ENCODE measurements around the gene ZNF683. TPM values are rescaled to one million over a fixed set of nuclear protein-coding genes. Genes with fewer than 3 reads are reported as not detected.

Gene ZNF683
- total and polyA plus RNA-seq, 2 donors (not counting 1 experiment from before 2014, with no cell fraction given) = not detected

Other genes starting within 250 kb of the ZNF683 start
- not detected in 2 replicates for gene FAM110D, start 213.7 kb downstream of the ZNF683 start, total RNA-seq
- not detected in 2 replicates for gene FAM110D, start 213.7 kb downstream of the ZNF683 start, polyA plus RNA-seq
- gene C1orf232, start 203.8 kb downstream of the ZNF683 start, total RNA-seq = not detected in 2 replicates
- gene C1orf232, start 203.8 kb downstream of the ZNF683 start, polyA plus RNA-seq = not detected in 2 replicates
- gene ZNF593, start 202.8 kb downstream of the ZNF683 start, total RNA-seq = 30.7 and 38.8 TPM in 2 replicates
- 17.6 and 19.8 TPM in 2 replicates for gene ZNF593, start 202.8 kb downstream of the ZNF683 start, polyA plus RNA-seq
- not detected in 2 replicates for gene ZNF593OS, start 200.9 kb downstream of the ZNF683 start, total RNA-seq
- gene ZNF593OS, start 200.9 kb downstream of the ZNF683 start, polyA plus RNA-seq = not detected in 2 replicates
- not detected in 2 replicates for gene CNKSR1, start 195.3 kb downstream of the ZNF683 start, total RNA-seq
- gene CNKSR1, start 195.3 kb downstream of the ZNF683 start, polyA plus RNA-seq = 0.08 TPM in 1 of 2 replicates, not detected in the other
- not detected in 2 replicates for gene CATSPER4, start 182.1 kb downstream of the ZNF683 start, total RNA-seq
- gene CATSPER4, start 182.1 kb downstream of the ZNF683 start, polyA plus RNA-seq = not detected in 2 replicates
- 3.9 and 6.9 TPM in 2 replicates for gene CEP85, start 138.6 kb downstream of the ZNF683 start, total RNA-seq
- gene CEP85, start 138.6 kb downstream of the ZNF683 start, polyA plus RNA-seq = 4.7 and 8.2 TPM in 2 replicates
- 12.8 and 39.6 TPM in 2 replicates for gene SH3BGRL3, start 92.7 kb downstream of the ZNF683 start, total RNA-seq
- 200 and 261 TPM in 2 replicates for gene SH3BGRL3, start 92.7 kb downstream of the ZNF683 start, polyA plus RNA-seq
- gene UBXN11, start 66.1 kb downstream of the ZNF683 start, total RNA-seq = 2.6 and 3.5 TPM in 2 replicates
- gene UBXN11, start 66.1 kb downstream of the ZNF683 start, polyA plus RNA-seq = 6.5 and 7.1 TPM in 2 replicates
- gene CD52, start 54.8 kb downstream of the ZNF683 start, total RNA-seq = 0.51 TPM in 1 of 2 replicates, not detected in the other
- 0.28 and 0.31 TPM in 2 replicates for gene CD52, start 54.8 kb downstream of the ZNF683 start, polyA plus RNA-seq
- not detected in 2 replicates for gene CRYBG2, start 18.6 kb downstream of the ZNF683 start, total RNA-seq
- gene CRYBG2, start 18.6 kb downstream of the ZNF683 start, polyA plus RNA-seq = not detected in 2 replicates
- not detected in 2 replicates for gene LIN28A, start 38.1 kb upstream of the ZNF683 start, total RNA-seq
- gene LIN28A, start 38.1 kb upstream of the ZNF683 start, polyA plus RNA-seq = 0.05 and 0.09 TPM in 2 replicates
- 28.5 and 41.5 TPM in 2 replicates for gene DHDDS, start 59.6 kb upstream of the ZNF683 start, total RNA-seq
- 75.6 and 76.6 TPM in 2 replicates for gene DHDDS, start 59.6 kb upstream of the ZNF683 start, polyA plus RNA-seq
- 123 and 170 TPM in 2 replicates for gene HMGN2, start 99.7 kb upstream of the ZNF683 start, total RNA-seq
- 442 and 557 TPM in 2 replicates for gene HMGN2, start 99.7 kb upstream of the ZNF683 start, polyA plus RNA-seq
- 1.7 and 2.6 TPM in 2 replicates for gene RPS6KA1, start 157.0 kb upstream of the ZNF683 start, total RNA-seq
- 0.64 and 0.94 TPM in 2 replicates for gene RPS6KA1, start 157.0 kb upstream of the ZNF683 start, polyA plus RNA-seq

Measured in fibroblast of lung (primary cell).